GM23338 (cell line): Measurements from ENCODE around the gene NRL.

Experiments used
- CREB1 ChIP-seq: fragments of 250-450 bp; sonication (Bioruptor Pico); IDR thresholded peaks from 2 replicates; pipeline ENCODE4 v1.5.0; 2020; ENCODE audit warnings: low read depth, mild to moderate bottlenecking, moderate library complexity
- EZH2 ChIP-seq: fragments of 200-600 bp; sonication (generic); IDR thresholded peaks from one replicate; pipeline ENCODE4 v1.8.0; 2017; ENCODE audit warnings: antibody characterized with exemption, mild to moderate bottlenecking, low read depth; ENCODE audit not compliant: unreplicated experiment
- EZH2phosphoT487 ChIP-seq: fragments of 200-600 bp; sonication (generic); IDR thresholded peaks from one replicate; pipeline ENCODE4 v1.8.1; 2018; ENCODE audit warnings: antibody characterized with exemption; ENCODE audit not compliant: unreplicated experiment
- JUNB ChIP-seq: IDR thresholded peaks from one replicate; pipeline ENCODE4 v1.6.1; 2016; ENCODE audit warnings: antibody characterized with exemption; ENCODE audit not compliant: unreplicated experiment
- NANOG ChIP-seq: IDR thresholded peaks from 2 replicates; pipeline ENCODE4 v1.6.1; 2016; ENCODE audit warnings: antibody characterized with exemption, borderline replicate concordance
- POLR2AphosphoS5 ChIP-seq: IDR thresholded peaks from 2 replicates; pipeline ENCODE4 v1.6.1; 2016; ENCODE audit warnings: antibody characterized with exemption, low read depth
- ZNF114 ChIP-seq: fragments of 250-450 bp; sonication (Bioruptor Pico); IDR thresholded peaks from 2 replicates; pipeline ENCODE4 v1.5.0; 2020; ENCODE audit warnings: mild to moderate bottlenecking, moderate library complexity
- ZNF331 ChIP-seq: fragments of 250-450 bp; sonication (Bioruptor Pico); IDR thresholded peaks from 2 replicates; pipeline ENCODE4 v1.5.0; 2020; ENCODE audit warnings: low read depth, mild to moderate bottlenecking, moderate library complexity
- TF ChIP-seq, protein P1 (sequence below), 2 experiments: fragments of 200-600 bp in 1 of 2; sonication (generic) in 1 of 2; conservative IDR thresholded peaks; 2 replicates each; pipeline versions ENCODE4 v1.5.1 to v1.6.1; 2016 to 2017; ENCODE audit warnings: antibody characterized with exemption in 2 of 2, low read depth in 2 of 2, mild to moderate bottlenecking in 2 of 2, moderate library complexity in 1 of 2
- TF ChIP-seq, protein P2 (sequence below): IDR thresholded peaks from one replicate; pipeline ENCODE4 v1.6.1; 2018; ENCODE audit warnings: antibody characterized with exemption; ENCODE audit not compliant: unreplicated experiment

DNA sequence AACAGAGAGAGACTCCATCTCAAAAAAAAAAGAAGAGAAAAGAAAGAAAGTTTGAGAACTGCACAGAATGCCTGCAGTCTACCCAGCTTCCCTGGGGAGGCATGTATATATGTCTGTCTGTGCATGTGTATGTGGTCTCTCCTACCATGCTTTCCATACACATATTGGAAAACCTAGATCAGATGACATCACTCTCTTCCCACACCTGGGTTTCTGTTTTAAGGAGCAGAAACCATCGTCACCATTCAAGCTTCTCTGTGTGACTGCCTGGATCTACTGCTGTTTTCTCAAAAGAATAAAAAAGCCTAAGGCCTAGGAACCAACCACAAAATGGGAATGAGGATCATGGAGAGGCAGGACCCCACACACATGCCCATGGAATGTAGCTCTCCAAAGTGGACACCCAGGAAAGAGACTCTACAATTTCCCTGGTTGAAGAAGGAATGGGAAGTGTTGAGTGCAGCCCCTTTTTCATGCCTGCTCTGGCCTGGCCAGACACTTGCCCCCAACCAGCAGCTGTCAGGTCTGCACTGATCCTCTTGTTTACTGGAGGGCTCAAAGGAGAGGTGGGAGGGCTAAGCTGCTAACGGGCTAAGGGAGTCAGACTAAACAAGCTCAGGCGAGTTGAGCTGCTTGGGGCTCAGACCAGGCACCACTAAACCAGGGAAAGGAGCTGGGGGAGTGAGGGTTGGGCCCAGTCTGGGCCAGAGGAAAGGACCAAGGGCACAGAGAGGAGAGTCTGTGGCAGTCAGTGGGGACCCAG lies 28.4 kb downstream of the NRL start:
- TF ChIP-seq EZH2 (no peak), JUNB (no peak), EZH2phosphoT487 (no peak), ZNF114 (CRISPR knock-in tag) (no peak), POLR2AphosphoS5 (no peak), CREB1 (CRISPR knock-in tag) (no peak), ZNF331 (CRISPR knock-in tag) (no peak), NANOG (no peak)
- TF ChIP-seq, protein P1, sequence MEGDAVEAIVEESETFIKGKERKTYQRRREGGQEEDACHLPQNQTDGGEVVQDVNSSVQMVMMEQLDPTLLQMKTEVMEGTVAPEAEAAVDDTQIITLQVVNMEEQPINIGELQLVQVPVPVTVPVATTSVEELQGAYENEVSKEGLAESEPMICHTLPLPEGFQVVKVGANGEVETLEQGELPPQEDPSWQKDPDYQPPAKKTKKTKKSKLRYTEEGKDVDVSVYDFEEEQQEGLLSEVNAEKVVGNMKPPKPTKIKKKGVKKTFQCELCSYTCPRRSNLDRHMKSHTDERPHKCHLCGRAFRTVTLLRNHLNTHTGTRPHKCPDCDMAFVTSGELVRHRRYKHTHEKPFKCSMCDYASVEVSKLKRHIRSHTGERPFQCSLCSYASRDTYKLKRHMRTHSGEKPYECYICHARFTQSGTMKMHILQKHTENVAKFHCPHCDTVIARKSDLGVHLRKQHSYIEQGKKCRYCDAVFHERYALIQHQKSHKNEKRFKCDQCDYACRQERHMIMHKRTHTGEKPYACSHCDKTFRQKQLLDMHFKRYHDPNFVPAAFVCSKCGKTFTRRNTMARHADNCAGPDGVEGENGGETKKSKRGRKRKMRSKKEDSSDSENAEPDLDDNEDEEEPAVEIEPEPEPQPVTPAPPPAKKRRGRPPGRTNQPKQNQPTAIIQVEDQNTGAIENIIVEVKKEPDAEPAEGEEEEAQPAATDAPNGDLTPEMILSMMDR (conservative IDR thresholded peaks at IDR 0.05; ENCODE audit: low read depth in 2 of 2): no peak
- TF ChIP-seq, protein P2, sequence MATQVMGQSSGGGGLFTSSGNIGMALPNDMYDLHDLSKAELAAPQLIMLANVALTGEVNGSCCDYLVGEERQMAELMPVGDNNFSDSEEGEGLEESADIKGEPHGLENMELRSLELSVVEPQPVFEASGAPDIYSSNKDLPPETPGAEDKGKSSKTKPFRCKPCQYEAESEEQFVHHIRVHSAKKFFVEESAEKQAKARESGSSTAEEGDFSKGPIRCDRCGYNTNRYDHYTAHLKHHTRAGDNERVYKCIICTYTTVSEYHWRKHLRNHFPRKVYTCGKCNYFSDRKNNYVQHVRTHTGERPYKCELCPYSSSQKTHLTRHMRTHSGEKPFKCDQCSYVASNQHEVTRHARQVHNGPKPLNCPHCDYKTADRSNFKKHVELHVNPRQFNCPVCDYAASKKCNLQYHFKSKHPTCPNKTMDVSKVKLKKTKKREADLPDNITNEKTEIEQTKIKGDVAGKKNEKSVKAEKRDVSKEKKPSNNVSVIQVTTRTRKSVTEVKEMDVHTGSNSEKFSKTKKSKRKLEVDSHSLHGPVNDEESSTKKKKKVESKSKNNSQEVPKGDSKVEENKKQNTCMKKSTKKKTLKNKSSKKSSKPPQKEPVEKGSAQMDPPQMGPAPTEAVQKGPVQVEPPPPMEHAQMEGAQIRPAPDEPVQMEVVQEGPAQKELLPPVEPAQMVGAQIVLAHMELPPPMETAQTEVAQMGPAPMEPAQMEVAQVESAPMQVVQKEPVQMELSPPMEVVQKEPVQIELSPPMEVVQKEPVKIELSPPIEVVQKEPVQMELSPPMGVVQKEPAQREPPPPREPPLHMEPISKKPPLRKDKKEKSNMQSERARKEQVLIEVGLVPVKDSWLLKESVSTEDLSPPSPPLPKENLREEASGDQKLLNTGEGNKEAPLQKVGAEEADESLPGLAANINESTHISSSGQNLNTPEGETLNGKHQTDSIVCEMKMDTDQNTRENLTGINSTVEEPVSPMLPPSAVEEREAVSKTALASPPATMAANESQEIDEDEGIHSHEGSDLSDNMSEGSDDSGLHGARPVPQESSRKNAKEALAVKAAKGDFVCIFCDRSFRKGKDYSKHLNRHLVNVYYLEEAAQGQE: no peak
